HG02943 (cell line): Measurements from ENCODE around the gene TEKT3.

ENCODE experiments used
- ATAC-seq: cut with Tn5 transposase; IDR thresholded peaks from one replicate; pipeline ENCODE4 v1.9.1; 2021; ENCODE audit warnings: mild to moderate bottlenecking, low read depth, moderate library complexity; ENCODE audit not compliant: unreplicated experiment

TEKT3 gene

GRCh38 chr17:15341385-15341849 is at the start of gene TEKT3:
Gene TEKT3 (minus strand): TSS chr17:15341597. CDS start chr17:15331585, 10,012 bp downstream.
- no peak for ATAC-seq

- no peak for ATAC-seq
These were observed 47.1 kb upstream of the TEKT3 start for GRCh38 chr17:15388356-15389041.

- ATAC-seq, result no peak
These were observed 44.7 kb upstream of the TEKT3 start for GRCh38 chr17:15386083-15386482.

GRCh38 chr17:15385305-15385704 is 43.9 kb upstream of the TEKT3 start:
- no peak for ATAC-seq

- ATAC-seq, result no peak
These were observed 42.9 kb upstream of the TEKT3 start for GRCh38 chr17:15384142-15384787.

GRCh38 chr17:15382914-15383313 is 41.5 kb upstream of the TEKT3 start:
- no peak for ATAC-seq

- ATAC-seq, result no peak
These were observed 40.3 kb upstream of the TEKT3 start for GRCh38 chr17:15381707-15382106.

- no peak for ATAC-seq
These were observed 39.0 kb upstream of the TEKT3 start for GRCh38 chr17:15380446-15380845.

- ATAC-seq, result no peak
These were observed 38.3 kb upstream of the TEKT3 start for GRCh38 chr17:15379659-15380058.

GRCh38 chr17:15378243-15378642 is 36.8 kb upstream of the TEKT3 start:
- no peak for ATAC-seq

- ATAC-seq, result no peak
These were observed 36.2 kb upstream of the TEKT3 start for GRCh38 chr17:15377616-15378015.

GRCh38 chr17:15377200-15377599 is 35.8 kb upstream of the TEKT3 start:
- no peak for ATAC-seq

GRCh38 chr17:15371376-15372130 is 30.2 kb upstream of the TEKT3 start:
- ATAC-seq, result no peak

- ATAC-seq, result no peak
These were observed 27.2 kb upstream of the TEKT3 start for GRCh38 chr17:15368600-15368999.

GRCh38 chr17:15366026-15366425 is 24.6 kb upstream of the TEKT3 start:
- ATAC-seq, result no peak

- no peak for ATAC-seq
These were observed 23.2 kb upstream of the TEKT3 start for GRCh38 chr17:15364615-15365014.

- no peak for ATAC-seq
These were observed 22.3 kb upstream of the TEKT3 start for GRCh38 chr17:15363702-15364101.

- no peak for ATAC-seq
These were observed 20.2 kb upstream of the TEKT3 start for GRCh38 chr17:15361592-15361991.

- no peak for ATAC-seq
These were observed 19.8 kb upstream of the TEKT3 start for GRCh38 chr17:15361151-15361550.

GRCh38 chr17:15354256-15354655 is 12.9 kb upstream of the TEKT3 start:
- ATAC-seq, result no peak

- no peak for ATAC-seq
These were observed 10.5 kb upstream of the TEKT3 start for GRCh38 chr17:15351925-15352324.
